HG03175 (cell line): ENCODE results near the gene EIF2B2.

Source experiments
- ATAC-seq: cut with Tn5 transposase; IDR thresholded peaks from one replicate; pipeline ENCODE4 v1.9.1; 2021; ENCODE audit warnings: mild to moderate bottlenecking, moderate library complexity; ENCODE audit not compliant: unreplicated experiment

EIF2B2 gene

DNA sequence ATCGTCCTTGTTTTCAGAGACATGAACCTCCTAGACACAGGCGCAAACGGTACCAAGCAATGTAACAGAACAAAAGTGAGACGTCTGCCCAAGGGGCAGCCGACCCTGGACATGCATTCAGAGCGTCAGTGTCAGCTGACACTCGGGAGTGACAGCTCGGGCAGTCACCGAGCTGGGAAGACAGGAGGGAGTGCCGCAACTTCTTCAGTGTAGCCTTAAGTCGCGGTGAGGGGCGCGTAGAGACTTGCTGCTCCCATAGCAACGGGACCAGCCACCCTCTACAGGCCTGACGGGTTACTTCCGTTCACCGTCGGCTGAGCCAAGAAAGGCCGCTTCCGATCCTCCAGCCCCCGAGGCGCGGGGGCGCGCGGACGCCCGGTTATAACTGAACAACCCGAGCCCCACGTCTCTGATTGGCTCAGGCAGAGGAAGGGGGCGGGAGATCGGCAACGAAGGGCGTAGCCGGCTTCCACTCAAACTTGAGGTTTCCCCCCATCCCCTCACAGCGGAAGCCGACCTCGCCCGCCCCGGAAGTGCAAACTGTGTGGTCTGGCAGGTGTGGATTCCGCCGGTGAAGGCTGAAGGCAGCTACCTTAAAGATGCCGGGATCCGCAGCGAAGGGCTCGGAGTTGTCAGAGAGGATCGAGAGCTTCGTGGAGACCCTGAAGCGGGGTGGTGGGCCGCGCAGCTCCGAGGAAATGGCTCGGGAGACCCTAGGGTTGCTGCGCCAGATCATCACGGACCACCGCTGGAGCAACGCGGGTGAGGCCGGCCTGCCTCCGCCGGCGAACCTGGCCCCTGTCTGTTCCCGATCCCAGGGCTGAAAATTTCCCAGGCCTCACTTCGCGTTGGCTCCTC lies at the start of gene EIF2B2:
Gene EIF2B2, plus strand, starts transcription at position 530 of the 858 bp plus-strand sequence. Its CDS starts 70 bp downstream, at position 600.
- peak; percentile 95 for ATAC-seq

DNA sequence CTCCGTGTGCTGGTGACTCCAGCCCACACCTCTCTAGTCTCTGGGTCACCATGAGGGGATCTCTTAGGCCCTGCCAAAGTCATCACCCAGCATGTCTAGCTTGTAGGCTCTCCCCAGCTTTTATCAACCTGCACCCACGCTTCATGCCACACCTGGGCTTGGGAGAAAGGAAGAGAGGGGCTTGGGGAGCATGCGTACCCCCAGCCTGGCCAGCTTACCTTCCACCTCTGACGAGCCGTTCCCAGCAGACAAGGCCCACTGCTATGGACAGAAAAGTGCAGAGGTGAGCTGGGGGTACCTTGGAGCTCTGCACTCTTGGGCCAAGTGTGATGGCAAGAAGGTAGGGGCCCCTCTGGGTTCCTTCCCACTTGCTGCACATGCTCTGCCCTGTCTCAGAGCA lies 49.0 kb upstream of the EIF2B2 start:
- no peak for ATAC-seq

DNA sequence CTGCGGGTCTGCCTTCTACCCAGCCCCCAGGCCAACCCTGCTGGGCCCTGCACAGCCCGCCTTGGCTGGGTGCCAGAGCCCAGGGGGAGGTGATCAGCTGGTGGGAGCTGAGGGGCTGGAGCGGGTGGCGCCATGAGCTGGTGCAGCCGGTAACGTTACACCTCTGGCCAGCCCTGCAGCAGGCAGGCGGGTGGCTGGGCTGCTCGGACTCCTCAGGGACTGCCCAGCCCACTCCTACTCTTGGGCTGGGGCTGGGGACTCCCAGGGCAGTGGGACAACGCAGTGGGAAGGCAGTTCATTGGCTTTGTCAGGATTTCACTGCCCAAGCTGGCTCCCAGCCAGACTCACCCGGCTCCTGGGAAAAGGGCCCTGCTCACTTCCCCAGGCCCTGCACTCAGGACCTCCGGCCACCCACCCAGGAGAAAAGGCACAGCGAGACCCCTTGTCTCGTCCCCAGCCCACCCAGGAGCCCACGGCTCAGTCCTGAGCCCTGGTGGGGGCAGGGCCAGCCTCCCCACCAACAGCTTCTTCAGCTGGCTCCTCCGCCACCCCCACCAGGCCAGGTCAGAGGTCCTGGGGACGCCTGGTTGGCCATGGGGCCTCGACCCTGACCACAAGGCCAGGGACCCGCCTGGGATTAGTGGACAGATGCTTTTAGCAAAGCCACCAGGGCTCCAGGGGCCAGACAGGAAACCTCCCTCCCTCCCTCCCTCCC lies 48.3 kb upstream of the EIF2B2 start:
- ATAC-seq, result no peak

DNA sequence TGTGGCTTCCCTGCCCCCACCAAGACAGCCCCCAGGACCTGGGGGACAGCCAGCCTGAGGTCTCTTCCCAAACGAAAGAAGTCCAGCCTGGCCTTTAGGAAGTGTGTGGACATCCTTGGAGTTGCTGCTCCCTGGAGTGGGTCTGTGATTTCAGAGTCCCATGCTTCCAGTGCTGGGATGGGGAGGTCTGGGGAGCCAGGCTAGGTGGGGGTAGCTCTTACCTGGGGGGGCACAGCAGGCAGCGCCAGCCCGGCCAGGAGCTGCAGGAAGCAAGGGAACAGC lies 47.8 kb upstream of the EIF2B2 start:
- no peak for ATAC-seq

DNA sequence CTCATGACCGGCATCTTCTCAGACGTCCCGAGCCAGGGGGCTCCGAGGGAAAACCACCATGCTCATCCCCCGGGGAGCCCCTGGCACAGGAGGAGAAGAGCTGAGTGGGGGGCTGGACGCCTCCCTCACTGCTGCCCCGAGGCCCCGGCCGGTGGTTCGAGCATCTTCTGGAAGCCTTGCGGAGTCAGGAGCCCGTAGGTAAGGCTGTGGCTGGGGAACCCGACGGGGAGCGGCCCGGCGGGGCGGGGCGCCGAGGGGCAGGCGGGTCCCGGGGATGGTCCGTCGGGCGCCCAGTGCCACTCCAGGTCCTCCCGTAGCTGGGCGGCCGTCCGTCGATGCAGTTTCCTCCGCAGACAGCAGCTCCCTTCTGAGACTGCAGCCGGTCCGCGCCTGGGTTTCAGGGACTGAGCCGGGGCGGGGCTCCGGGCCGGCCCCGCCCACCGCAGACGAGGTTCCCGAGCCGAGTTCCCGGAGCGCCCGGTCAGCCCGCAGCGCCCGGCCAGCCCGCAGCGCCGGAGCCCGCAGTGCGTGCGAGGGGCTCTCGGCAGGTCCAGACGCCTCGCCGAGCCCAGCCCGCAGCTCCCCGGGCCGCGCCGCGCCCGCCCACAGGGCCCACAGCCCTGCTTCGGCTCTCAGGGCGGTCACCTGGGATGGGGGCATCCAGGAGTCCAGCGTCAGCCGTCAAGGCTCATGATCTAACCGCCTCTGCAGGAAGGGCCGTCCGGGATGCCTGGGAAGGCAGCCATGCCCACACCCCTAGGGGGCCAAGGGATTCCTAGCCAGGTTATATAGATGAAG lies 47.3 kb upstream of the EIF2B2 start, which contains the start of gene PGF:
Gene PGF, minus strand, starts transcription at position 369 of the 798 bp plus-strand sequence. Its CDS starts 355 bp downstream, at position 14.
- ATAC-seq, result no peak

DNA sequence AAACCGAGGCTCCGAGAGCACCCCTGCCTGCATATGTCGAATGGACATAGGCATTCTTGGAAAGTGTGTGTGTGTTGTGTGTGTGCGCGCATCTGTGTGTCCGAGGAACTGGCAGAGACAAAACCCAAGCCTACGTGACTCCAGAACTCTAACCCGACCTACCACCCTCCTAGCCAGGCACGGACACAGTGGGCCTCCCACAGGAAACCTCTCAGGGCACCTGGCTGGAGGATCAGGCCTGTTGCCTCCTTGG lies 46.8 kb upstream of the EIF2B2 start:
- no peak for ATAC-seq

DNA sequence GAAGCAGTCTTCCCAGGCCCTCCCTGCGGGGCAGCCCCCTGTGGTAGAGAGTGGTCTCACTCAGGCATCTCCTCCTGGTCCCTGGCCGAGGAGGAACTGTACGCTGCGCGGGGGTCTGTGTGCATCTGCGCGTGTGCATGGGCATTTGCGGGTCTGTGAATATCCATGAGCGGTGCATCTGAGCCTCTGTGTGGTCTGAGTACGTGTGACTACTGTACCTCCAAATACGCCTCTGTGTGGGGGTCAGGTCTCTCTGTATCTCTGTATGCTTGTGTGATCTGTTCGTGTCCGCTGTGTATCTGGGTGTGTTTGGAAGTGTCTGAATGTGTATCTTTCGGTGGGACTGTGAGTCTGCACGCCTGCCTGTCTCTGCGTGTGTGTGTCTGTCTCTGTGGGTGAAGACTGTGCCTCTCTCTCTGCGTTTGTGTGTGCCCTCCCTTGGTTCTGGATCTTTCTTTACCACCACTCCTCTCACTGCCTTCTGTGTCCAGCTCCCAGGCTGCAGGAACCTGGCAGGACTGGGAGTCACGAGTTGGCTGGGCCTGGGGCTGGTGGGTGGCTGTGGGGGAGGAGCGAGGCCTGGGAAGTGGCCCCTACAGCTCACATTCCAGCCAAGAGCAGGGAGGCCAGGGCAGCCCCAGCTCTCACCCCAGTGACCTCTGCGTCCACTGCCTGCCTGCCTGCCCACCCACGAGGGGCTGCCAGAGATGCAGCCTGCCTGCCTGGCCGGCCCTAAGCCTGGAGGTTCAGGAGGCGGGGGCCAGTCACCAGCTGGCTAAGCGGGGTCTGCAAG lies 46.2 kb upstream of the EIF2B2 start:
- ATAC-seq, result no peak

DNA sequence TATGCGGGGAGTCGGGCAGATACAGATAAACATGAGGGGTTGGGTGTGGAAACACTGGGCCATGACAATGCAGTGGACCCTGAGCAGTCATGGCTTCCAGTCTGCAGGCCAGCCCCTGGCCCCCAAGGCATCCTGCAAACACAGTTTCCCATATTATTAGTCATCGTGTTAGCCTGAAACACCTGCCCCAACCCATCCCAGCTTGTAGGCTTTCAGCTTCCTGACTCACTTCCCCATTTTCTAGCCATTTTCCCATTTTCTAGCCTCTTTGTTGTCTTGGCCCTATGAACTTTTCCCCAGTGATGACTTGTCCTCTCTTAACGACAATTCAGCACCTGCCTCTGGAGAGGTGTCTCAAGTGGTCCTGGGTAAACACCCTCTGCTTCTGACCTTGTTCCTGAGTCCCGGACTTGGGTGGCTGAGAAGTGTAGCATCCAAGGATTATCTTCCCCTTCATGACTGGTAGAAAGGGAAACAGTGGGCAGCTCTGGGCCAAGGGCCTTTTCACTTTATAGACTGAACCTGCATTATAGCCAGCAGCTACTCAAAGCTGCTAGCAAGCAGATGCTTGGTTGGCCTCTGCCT lies 43.0 kb upstream of the EIF2B2 start:
- no peak for ATAC-seq

DNA sequence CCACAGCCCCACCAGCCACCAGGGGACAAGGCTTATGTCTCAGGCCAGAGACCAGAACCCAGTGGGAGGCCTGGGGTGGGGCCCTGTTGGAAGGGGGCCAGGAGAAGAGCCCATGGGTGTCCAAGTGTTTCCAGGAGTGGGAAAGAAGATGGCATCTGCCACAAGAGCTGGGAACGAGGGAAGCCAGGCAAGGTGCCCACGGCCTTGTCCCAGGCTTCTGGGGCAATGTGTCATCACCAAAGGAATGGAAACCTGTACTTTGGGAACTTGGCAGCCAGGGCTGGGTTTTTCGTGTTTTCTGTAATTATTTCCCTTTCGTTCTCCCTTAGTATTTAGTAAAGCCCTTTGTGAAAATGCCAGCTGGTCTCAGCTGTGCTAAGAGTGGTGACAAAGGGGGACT lies 42.0 kb upstream of the EIF2B2 start:
- no peak for ATAC-seq

DNA sequence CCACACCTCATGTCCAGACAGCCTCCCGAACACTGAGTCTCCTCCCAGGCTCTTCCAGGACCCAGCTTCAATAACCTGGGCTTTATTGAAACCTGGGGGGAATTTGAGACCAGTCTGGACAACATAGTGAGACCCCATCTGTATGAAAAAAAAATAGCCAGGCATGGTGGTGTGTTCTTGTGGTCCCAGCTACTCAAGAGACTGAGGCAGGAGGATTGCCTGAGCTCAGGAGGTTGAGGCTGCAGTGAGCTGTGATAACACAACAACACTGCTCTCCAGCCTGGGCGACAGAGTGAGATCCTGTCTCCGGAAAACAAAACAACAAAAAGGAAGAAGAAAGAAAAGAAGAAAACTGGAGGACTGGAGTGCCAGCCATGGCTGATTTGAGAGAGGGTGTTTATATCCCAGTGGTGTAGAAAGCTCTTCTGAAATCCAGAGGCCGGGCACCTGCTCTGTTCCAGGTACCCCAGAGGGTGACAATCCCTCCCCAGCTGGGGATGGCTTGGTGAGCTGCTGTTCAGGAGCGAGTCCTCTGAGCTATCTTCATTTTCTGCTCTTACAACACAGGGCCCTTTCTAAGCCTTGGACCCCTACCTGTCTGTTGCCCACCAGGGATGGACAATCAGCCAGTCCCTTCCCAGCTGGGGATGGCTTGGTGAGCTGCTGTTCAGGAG lies 41.3 kb upstream of the EIF2B2 start:
- ATAC-seq, result no peak

DNA sequence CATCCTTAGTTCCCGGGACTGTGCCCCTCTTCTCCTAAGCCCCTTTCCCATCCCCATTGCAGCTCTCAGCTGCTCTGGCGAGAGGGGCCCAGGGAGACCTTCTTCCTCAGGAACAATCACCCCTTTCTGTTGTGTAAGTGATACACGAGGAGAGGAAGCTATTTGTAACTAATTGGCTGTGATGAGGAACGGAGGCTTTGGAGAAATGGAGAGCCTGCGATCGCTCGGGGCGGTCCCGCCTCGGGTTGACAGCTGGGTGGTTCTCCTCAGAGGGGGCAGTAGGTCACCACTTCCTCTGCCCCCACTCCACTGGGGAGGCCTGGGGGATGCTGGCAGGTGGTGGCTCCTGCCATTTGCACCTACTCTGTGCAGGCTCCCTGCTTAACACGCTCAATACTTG lies 40.7 kb upstream of the EIF2B2 start:
- ATAC-seq, result no peak

DNA sequence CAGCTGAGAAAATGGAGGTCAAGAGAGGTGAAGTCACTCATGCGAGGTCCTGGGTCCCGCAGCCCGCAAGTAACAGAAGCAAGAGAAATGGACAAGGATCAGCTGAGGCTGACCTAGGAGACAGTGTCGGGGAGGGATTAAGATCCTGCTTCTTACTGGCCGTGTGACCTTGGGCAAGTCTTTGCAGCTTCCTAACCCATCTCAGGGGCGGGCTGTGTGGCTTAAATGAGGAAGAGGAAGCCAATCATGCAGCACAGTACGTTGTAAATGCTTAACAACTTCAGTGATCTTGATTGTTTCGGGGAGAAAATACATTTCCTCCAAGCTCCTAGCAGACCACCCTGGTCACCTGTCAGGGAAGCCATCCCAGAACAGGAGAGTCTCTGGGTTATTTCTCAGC lies 40.2 kb upstream of the EIF2B2 start:
- ATAC-seq, result no peak

DNA sequence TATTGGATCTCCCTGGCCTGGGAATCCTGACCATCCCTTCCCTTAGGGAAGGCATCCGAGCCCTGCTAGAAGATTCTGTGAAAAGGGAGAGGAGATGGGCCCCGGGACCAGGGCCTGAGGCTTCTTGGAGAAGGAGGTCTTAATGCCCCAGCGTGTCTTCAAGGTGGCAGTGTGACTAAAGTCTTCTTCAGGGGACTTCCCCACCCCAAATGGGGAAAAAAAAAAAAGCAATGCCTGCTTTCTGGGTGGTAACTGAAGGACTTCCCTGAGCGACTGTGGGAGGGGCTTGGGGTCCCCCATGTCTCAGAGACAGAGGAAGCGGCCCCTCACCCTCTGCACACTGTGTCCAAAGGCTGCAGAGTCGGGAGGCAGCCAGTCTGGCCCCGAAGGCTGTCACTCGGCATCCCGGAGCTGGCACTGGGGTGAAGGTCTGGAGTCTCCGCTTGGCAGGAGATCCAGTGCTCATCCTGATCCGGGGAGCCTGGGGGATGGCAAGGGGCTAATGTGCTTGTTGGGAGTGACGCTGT lies 39.5 kb upstream of the EIF2B2 start:
- ATAC-seq, result no peak

DNA sequence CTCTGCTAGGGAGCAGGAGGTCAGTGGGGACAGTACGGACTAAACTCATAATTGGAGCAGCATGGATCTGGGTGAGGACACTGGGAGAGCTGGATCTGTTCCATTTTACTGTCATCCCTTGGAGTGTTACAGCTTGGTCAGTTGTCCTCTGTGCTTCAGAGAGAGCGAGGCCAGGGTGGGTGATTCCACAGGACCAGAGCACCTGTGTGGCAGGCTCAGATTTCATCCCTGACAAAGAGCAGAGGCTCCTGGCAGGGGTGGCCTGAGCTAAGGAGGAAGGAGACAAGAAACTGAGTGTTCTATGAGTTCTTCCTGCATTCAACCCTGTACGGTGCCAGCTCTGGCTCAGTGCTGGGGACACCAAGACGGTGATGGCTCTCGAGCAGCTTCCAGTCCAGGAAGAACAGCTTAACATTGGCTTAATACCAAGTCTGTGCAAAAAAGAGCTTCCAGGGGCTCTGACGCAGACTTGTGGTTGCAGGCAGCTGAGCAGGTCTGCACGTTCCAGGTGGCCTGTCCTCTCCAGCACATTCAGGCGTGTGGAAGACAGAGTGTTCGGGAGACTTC lies 38.9 kb upstream of the EIF2B2 start:
- no peak for ATAC-seq

DNA sequence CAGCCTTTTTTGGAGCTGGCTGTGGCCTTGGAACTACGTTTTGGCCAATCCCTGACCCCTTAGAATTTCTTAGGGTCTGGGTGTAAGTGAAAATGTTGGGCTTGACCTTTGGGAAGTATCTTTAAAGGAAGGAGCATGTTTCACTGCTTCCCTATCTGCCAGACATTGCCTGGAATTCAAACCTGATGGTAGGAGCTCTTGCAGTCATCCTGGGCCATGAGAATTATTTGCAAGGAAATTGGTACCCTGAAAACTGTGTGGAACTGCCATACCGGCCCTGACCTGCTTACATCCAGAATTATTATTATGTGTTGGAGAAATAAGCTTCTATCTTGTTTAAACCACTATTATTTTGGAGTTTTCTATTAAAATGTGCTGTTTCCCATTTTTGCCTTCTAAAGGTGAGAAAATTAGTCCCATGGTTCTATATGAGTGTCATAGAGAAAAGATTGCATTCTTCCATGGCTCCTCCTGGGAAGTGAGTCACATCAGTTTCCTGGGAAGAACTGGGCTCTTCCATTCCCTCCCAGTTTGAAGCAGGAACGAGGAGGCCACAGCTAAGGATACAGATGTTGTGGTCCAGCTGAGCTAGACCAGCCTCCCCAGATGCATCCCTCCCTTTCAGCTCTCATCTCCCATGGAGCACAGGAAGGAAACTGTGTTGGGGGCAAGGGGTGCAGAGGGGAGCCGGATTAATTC lies 37.8 kb upstream of the EIF2B2 start:
- no peak for ATAC-seq

DNA sequence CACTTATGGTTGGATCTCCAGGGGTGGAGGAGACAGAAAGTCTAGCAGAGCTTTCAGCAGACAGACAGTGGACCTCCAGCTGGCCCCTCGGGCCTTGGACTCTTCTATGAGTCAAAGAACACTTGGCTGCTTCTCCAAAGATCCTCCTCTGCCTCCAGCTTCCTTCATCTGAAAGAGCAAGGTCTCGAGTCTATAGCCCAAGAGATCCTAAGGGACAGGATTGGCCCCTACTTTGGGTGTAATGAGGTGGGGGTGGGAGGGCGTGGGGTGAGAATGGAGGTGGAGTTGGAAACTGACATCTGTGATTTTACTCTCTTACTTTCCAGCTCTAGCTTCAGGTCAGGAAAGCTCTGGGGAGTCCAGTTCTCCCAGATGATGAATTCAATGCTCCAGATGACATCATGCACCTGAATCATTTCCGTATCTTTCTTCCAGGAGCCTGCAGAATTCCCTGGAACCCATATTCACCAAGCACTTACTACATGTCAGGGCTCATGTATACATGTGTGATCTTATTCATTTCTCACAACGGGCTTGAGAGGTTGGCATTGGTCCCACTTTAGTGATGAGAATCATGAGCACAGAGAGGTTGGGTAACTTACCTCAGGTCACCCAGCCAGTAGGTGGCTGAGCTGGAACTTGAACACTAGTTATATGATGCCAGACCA lies 37.1 kb upstream of the EIF2B2 start:
- no peak for ATAC-seq

DNA sequence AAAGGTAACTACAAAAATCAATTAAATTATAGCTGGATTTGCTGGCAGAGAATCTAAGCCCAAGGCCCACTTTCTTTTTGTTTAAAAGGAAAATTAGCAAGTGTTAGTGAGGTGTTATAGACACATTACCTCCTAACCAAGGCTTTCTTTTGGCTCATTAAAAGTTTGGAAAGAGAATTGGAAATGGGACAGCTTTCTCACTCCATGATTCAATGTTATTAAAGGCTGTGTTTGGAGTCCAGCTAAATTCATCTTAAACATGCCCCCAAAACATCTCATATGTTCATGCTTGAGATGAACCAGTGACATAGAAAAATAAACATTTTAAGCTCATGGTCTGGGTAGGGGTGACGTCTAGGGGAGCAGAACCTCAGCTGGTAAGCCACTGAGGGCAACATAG lies 33.9 kb upstream of the EIF2B2 start:
- no peak for ATAC-seq

DNA sequence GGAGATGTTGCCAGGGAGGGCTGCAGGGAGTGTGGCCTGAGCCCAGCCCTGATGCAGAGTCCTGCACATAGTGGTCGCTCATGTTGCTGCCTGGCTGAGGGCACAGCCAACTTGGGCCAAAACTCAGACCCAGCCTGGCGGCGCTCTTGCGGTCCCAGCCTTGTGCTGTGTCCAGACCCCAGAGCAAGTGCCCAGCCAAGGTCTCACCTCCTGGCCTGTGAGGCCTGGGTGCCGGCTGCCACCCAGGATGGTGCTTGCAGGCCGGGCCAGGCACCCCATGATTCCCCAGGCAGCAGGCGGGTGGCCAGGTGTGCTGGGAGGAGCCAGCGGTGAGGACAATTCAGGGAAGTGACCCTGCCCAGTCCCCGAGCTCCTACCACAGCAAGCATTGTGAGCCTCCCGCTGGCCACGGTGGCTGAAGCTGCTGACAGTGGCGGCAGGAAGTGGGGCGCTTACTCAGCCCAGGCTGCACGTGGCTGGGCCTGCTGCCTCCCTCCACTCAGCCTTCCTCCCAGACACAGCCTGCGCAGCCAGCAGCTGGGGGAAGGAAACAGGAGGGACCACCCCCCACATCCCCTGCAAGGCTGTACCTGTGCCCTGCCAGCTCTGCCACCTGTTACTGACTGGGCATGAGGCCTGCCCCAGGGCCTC lies 29.6 kb upstream of the EIF2B2 start:
- no peak for ATAC-seq
